Upper lobe of left lung (tissue), 4 donors: ENCODE data around the gene TNS1.

Source experiments
- CTCF ChIP-seq, 6 experiments: fragments of 450-650 bp in 4 of 6; fragments of 200-600 bp in 2 of 6; sonication (generic) in 2 of 6; IDR thresholded peaks; one replicate each; pipeline ENCODE4 v1.5.1; 2016 to 2019; ENCODE audit warnings: antibody characterized with exemption in 6 of 6
- POLR2AphosphoS5 ChIP-seq, 2 donors: sonication (generic); formaldehyde crosslinking; IDR thresholded peaks; one replicate each; pipeline ENCODE4 v1.5.1; 2017; ENCODE audit warnings: antibody characterized with exemption in 2 of 2

- TF ChIP-seq POLR2AphosphoS5 (IDR thresholded peaks at IDR 0.05) (no peak), CTCF (IDR thresholded peaks at IDR 0.05) (no peak)
Observed at GRCh38 chr2:217911283-217912097, 91.3 kb downstream of the TNS1 start.
